ENCODE results near the gene WHRN. TPM values are rescaled to one million over a fixed set of nuclear protein-coding genes. Genes with fewer than 3 reads are reported as not detected.

Gene WHRN
- total and polyA plus RNA-seq, 2 donors from 2014 or later, result 4.4 to 14.8 TPM

GRCh38 chr9:114545055-114545454, 39.8 kb upstream of the WHRN start:
- TF ChIP-seq CTCF (IDR thresholded peaks at IDR 0.05; ENCODE audit: borderline replicate concordance, extremely low read depth, insufficient read depth), result no peak
- intact Hi-C loops (cut with DNase I), result no loop called here
- Histone ChIP-seq H3K36me3 (ENCODE audit: control insufficient read depth in 2 of 3, insufficient read depth in 3 of 3, low read length in 3 of 3) (no peaks in the 10 kb centered on the region), H3K4me3 (ENCODE audit: low read length in 3 of 3) (no peak overlapping the region), H3K9ac (ENCODE audit: low read length in 3 of 3) (no peak overlapping the region), H3K4me1 (ENCODE audit: control insufficient read depth in 2 of 3, insufficient read depth in 2 of 3, low read depth in 1 of 3, low read length in 3 of 3) (no peaks in the 10 kb centered on the region), H3K9me3 (ENCODE audit: control insufficient read depth in 2 of 3, insufficient read depth in 1 of 3, low read length in 3 of 3) (no peaks in the 10 kb centered on the region), H3K27ac (ENCODE audit: low read depth in 2 of 2, low read length in 2 of 2) (no peak overlapping the region), H3K27me3 (ENCODE audit: control insufficient read depth, insufficient read depth, low read length) (no peaks in the 10 kb centered on the region)
- FAIRE-seq, result no peak
- DNase-seq, result no peak

DNA sequence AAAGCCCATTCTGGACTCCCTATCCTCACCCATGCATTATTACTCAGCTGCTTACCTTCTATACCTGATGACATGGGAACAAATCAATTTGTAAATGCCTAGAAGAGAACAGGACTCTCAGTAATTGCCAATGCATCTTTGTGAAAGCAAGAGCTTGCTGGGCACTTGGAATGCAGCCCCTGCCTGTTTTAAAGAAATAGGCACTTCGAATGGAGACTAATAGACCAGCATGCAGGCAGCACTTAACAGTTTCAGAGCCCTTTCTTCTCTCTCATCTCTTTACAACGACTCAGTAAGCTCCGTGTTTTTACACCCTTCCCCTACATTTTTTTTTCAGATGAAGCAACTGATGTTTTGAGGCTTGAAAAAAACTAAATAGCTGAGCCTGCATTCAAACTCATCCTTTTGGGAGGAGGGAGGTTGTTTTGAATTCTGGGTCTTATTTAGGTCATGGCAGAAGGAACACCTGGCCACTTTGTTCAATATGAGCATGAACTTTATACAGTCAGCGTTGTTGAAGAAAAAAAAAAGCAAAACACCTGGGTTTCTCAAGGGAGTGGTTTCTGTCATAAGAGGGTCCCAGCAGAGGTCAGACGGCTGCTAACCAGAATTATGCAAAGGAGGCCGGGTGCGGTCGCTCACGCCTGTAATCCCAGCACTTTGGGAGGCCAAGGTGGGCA, 34.6 kb upstream of the WHRN start:
- no peak for FAIRE-seq
- intact Hi-C loops (cut with DNase I), result no loop called here

DNA sequence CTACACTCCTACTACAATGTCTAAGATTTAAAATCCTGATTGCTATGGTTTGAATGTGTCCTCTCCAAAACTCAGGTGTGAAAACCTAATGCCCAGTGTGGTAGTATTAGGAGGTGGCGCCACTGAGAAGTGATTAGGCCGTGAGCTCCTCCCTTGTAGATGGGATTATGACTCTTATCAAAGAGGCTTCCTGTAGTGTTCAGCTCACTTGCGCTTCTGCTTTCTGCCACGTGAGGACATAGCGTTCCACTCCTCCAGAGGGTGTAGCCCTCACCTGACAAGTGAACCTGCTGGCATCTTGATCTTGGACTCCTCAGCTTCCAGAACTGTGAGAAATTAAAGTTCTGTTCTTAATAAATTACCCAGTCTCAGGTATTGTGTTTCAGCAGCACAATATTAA, 33.0 kb upstream of the WHRN start:
- no peaks in the 10 kb centered on the region for H3K4me1 ChIP-seq (ENCODE audit: control insufficient read depth in 2 of 3, insufficient read depth in 2 of 3, low read depth in 1 of 3, low read length in 3 of 3)
- H3K9ac ChIP-seq (ENCODE audit: low read length in 3 of 3), result no peak overlapping the region
- H3K27ac ChIP-seq (ENCODE audit: low read depth in 2 of 2, low read length in 2 of 2), result no peak overlapping the region
- intact Hi-C loops (cut with DNase I), result no loop called here
- no peaks in the 10 kb centered on the region for H3K27me3 ChIP-seq (ENCODE audit: control insufficient read depth, insufficient read depth, low read length)
- no peak overlapping the region for H3K4me3 ChIP-seq (ENCODE audit: low read length in 3 of 3)
- no peaks in the 10 kb centered on the region for H3K36me3 ChIP-seq (ENCODE audit: control insufficient read depth in 2 of 3, insufficient read depth in 3 of 3, low read length in 3 of 3)
- DNase-seq, result no peak
- TF ChIP-seq CTCF (IDR thresholded peaks at IDR 0.05; ENCODE audit: borderline replicate concordance, extremely low read depth, insufficient read depth), result peak; percentile 29
- no peak for FAIRE-seq
- H3K9me3 ChIP-seq (ENCODE audit: control insufficient read depth in 2 of 3, insufficient read depth in 1 of 3, low read length in 3 of 3), result no peaks in the 10 kb centered on the region

More for the DNA sequence above, 34.6 kb upstream of the WHRN start:
- Histone ChIP-seq H3K9me3 (ENCODE audit: control insufficient read depth in 2 of 3, insufficient read depth in 1 of 3, low read length in 3 of 3) (no peaks in the 10 kb centered on the region), H3K9ac (ENCODE audit: low read length in 3 of 3) (no peak overlapping the region), H3K27me3 (ENCODE audit: control insufficient read depth, insufficient read depth, low read length) (no peaks in the 10 kb centered on the region), H3K4me3 (ENCODE audit: low read length in 3 of 3) (no peak overlapping the region), H3K27ac (ENCODE audit: low read depth in 2 of 2, low read length in 2 of 2) (no peak overlapping the region), H3K36me3 (ENCODE audit: control insufficient read depth in 2 of 3, insufficient read depth in 3 of 3, low read length in 3 of 3) (no peaks in the 10 kb centered on the region), H3K4me1 (ENCODE audit: control insufficient read depth in 2 of 3, insufficient read depth in 2 of 3, low read depth in 1 of 3, low read length in 3 of 3) (no peaks in the 10 kb centered on the region)
- TF ChIP-seq CTCF (IDR thresholded peaks at IDR 0.05; ENCODE audit: borderline replicate concordance, extremely low read depth, insufficient read depth), result no peak
- DNase-seq, result no peak

All from kidney (tissue), 14 donors.